Kidney (tissue), 14 donors: Measurements from ENCODE around the gene CTXN2. TPM values are rescaled to one million over a fixed set of nuclear protein-coding genes. Genes with fewer than 3 reads are reported as not detected.
A peak's percentile ranks its signal among the peaks of the same experiment; 100 is the strongest.

Source experiments
- DNase-seq, 5 donors: peaks; one replicate each; pipeline ENCODE4 v3.0.0-alpha.2; 2013 to 2020
- FAIRE-seq: peaks from 2 replicates; lab custom pipeline; 2012; peaks lifted over from hg19 to GRCh38; lab: Jason Lieb, UNC
- H3K27ac ChIP-seq, 2 donors: one replicate each; pipeline ENCODE4 v1.7.0; 2013; ENCODE audit warnings: low read depth in 2 of 2, low read length in 2 of 2, inconsistent platforms in 1 of 2
- H3K27me3 ChIP-seq: one replicate; pipeline ENCODE4 v1.7.1; 2013; ENCODE audit warnings: low read length, inconsistent platforms; ENCODE audit not compliant: control insufficient read depth, insufficient read depth
- H3K36me3 ChIP-seq, 3 donors: one replicate each; pipeline versions ENCODE4 v1.7.0 to v1.7.1; 2013; ENCODE audit warnings: low read length in 3 of 3, control low read depth in 1 of 3, inconsistent platforms in 1 of 3; ENCODE audit not compliant: insufficient read depth in 3 of 3, control insufficient read depth in 2 of 3
- H3K4me1 ChIP-seq, 3 donors: one replicate each; pipeline versions ENCODE4 v1.7.0 to v1.7.1; 2013; ENCODE audit warnings: low read length in 3 of 3, inconsistent platforms in 1 of 3, low read depth in 1 of 3; ENCODE audit not compliant: control insufficient read depth in 2 of 3, insufficient read depth in 2 of 3
- H3K4me3 ChIP-seq, 3 donors: one replicate each; pipeline versions ENCODE4 v1.7.0 to v1.8.1; 2013; ENCODE audit warnings: low read length in 3 of 3, control low read depth in 1 of 3, inconsistent platforms in 1 of 3
- H3K9ac ChIP-seq, 3 donors: one replicate each; pipeline versions ENCODE4 v1.7.0 to v1.7.1; 2013; ENCODE audit warnings: low read length in 3 of 3, control low read depth in 1 of 3, inconsistent platforms in 1 of 3
- H3K9me3 ChIP-seq, 3 donors: one replicate each; pipeline versions ENCODE4 v1.7.0 to v1.7.1; 2013; ENCODE audit warnings: low read length in 3 of 3, control low read depth in 1 of 3, inconsistent platforms in 1 of 3; ENCODE audit not compliant: control insufficient read depth in 2 of 3, insufficient read depth in 1 of 3
- CTCF ChIP-seq: IDR thresholded peaks from 3 replicates; pipeline ENCODE4 v1.5.1; 2012; ENCODE audit warnings: mild to moderate bottlenecking, moderate library complexity, borderline replicate concordance; ENCODE audit not compliant: insufficient read depth; ENCODE audit errors: extremely low read depth
- intact Hi-C: fragments of 100-400 bp; cut with DNase I; formaldehyde crosslinking; loops from one replicate; pipeline ENCODE4 v1.11.1; 2022
- polyA plus RNA-seq: library from polyadenylated mRNA; stranded (reverse); fragments of 350-450 nt; fragmentation: Illumina TruSeq; extraction: RNeasy Lipid Tissue Mini Kit (QIAGEN cat#74804); gene quantifications from one replicate; pipeline ENCODE4 v1.2.3, GENCODE V29; 2014; ENCODE audit warnings: low read depth, low replicate concordance; ENCODE audit not compliant: insufficient read depth
- total RNA-seq: library from RNA; stranded (reverse); fragmentation: NEBNext Ultra II Directional; extraction: Animal tissue kit (Norgen Biotek cat#: 25700); gene quantifications from one replicate; pipeline ENCODE4 v1.2.1, GENCODE V29; 2021
- donor health status: control.
- donor health status: control.
- donor health status: control.
- donor health status: control.
- donor health status: control.
- donor health status: DM: yes; HTN: yes; CAD: no.
- donor health status: Normal renal cell carcinoma (clear cell type).

Gene CTXN2
- total and polyA plus RNA-seq, 2 donors from 2014 or later, result 0.06 to 0.15 TPM

- no peaks in the 10 kb centered on the region for H3K36me3 ChIP-seq
- no peak overlapping the region for H3K4me3 ChIP-seq
- H3K27me3 ChIP-seq, result no peaks in the 10 kb centered on the region
- H3K4me1 ChIP-seq, result peaks cover 0 to 2% (median 0%) of the 10 kb centered on the region in 3 donors
- H3K9me3 ChIP-seq, result no peaks in the 10 kb centered on the region
- no peak for TF ChIP-seq CTCF
- FAIRE-seq (peak; percentile 81), DNase-seq (no peak)
- no peak overlapping the region for H3K9ac ChIP-seq
- intact Hi-C loops, result no loop called here
- no peak overlapping the region for H3K27ac ChIP-seq
Measured at GRCh38 chr15:48221261-48221660, 29.8 kb downstream of the CTXN2 start.

- H3K36me3 ChIP-seq, result no peaks in the 10 kb centered on the region
- H3K4me3 ChIP-seq, result no peak overlapping the region
- no peak overlapping the region for H3K27ac ChIP-seq
- H3K9me3 ChIP-seq, result no peaks in the 10 kb centered on the region
- no peak overlapping the region for H3K9ac ChIP-seq
- no peaks in the 10 kb centered on the region for H3K27me3 ChIP-seq
- FAIRE-seq (no peak), DNase-seq (peak in 2 of 5 donors; percentile 12 to 27)
- peaks cover 0 to 2% (median 0%) of the 10 kb centered on the region in 3 donors for H3K4me1 ChIP-seq
- TF ChIP-seq CTCF, result no peak
- intact Hi-C loops, result no loop called here
Measured at GRCh38 chr15:48221885-48222284, 30.4 kb downstream of the CTXN2 start.

DNA sequence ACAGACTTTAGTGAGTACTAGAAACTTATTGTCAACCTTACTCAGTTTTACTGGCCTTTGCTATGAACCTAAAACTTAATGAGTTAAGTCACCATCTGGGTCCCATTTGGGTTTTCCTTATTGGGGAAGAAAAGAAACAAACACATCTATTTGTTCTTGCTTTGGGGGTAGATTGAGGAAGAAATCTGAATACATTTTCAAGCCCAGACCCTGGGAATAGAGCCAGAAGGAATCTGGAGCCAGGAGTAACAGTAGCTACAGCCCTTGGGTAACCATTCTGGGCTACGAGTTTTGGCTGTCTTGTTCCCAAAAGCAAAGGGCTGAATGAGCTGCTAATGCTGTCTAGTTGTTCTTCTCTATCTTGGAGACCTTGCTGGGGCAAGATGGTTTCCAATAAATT lies 31.2 kb downstream of the CTXN2 start:
- no peak overlapping the region for H3K4me3 ChIP-seq
- H3K9ac ChIP-seq, result no peak overlapping the region
- no peak overlapping the region for H3K27ac ChIP-seq
- peaks cover 0 to 2% (median 0%) of the 10 kb centered on the region in 3 donors for H3K4me1 ChIP-seq
- no peak for DNase-seq
- H3K27me3 ChIP-seq, result no peaks in the 10 kb centered on the region
- no peaks in the 10 kb centered on the region for H3K36me3 ChIP-seq
- FAIRE-seq, result no peak
- intact Hi-C loops, result no loop called here
- TF ChIP-seq CTCF, result no peak
- H3K9me3 ChIP-seq, result no peaks in the 10 kb centered on the region

GRCh38 chr15:48225771-48226170 lies 34.3 kb downstream of the CTXN2 start:
- Histone ChIP-seq H3K9me3 (no peaks in the 10 kb centered on the region), H3K36me3 (no peaks in the 10 kb centered on the region), H3K27me3 (no peaks in the 10 kb centered on the region), H3K9ac (no peak overlapping the region), H3K27ac (no peak overlapping the region), H3K4me1 (peaks cover 0 to under 1% (median 0%) of the 10 kb centered on the region in 3 donors), H3K4me3 (no peak overlapping the region)
- intact Hi-C loops, result no loop called here
- no peak for TF ChIP-seq CTCF
- FAIRE-seq (no peak), DNase-seq (peak in 3 of 5 donors; percentile 11 to 48 (median 39))
